Smooth muscle cell (in vitro differentiated cells): Measurements from ENCODE around the gene ESRRB. TPM values are rescaled to one million over a fixed set of nuclear protein-coding genes. Genes with fewer than 3 reads are reported as not detected.

Experiments
- DNase-seq: peaks from one replicate; lab custom pipeline; 2025; ENCODE audit not compliant: unreplicated experiment; lab: John Stamatoyannopoulos, UW
- H2AFZ ChIP-seq: fragments of 200-600 bp; sonication (generic); 2 replicates; pipeline ENCODE4 v1.6.0; 2016; ENCODE audit warnings: antibody characterized with exemption, low read depth, mild to moderate bottlenecking
- H3F3A ChIP-seq: fragments of 200-600 bp; sonication (generic); 2 replicates; pipeline ENCODE4 v1.6.0; 2017; ENCODE audit warnings: antibody characterized with exemption, low read depth
- H3K27ac ChIP-seq: fragments of 200-600 bp; sonication (generic); 2 replicates; pipeline ENCODE4 v1.5.1; 2016; ENCODE audit warnings: low read depth, mild to moderate bottlenecking
- H3K27me3 ChIP-seq: fragments of 200-600 bp; sonication (generic); 2 replicates; pipeline ENCODE4 v1.6.1; 2016; ENCODE audit warnings: low read depth, mild to moderate bottlenecking
- H3K36me3 ChIP-seq: fragments of 200-600 bp; sonication (generic); 2 replicates; pipeline ENCODE4 v1.5.1; 2016; ENCODE audit warnings: low read depth
- H3K4me1 ChIP-seq: fragments of 200-600 bp; sonication (generic); 2 replicates; pipeline ENCODE4 v1.5.1; 2016; ENCODE audit warnings: low read depth
- H3K4me2 ChIP-seq: fragments of 200-600 bp; sonication (generic); 2 replicates; pipeline ENCODE4 v1.6.0; 2016; ENCODE audit warnings: mild to moderate bottlenecking
- H3K4me3 ChIP-seq: fragments of 200-600 bp; sonication (generic); 2 replicates; pipeline ENCODE4 v1.5.1; 2016; ENCODE audit warnings: mild to moderate bottlenecking
- H3K79me2 ChIP-seq: fragments of 200-600 bp; sonication (generic); 2 replicates; pipeline ENCODE4 v1.6.0; 2016; ENCODE audit warnings: low read depth, mild to moderate bottlenecking
- H3K9ac ChIP-seq: fragments of 200-600 bp; sonication (generic); 2 replicates; pipeline ENCODE4 v1.6.0; 2016; ENCODE audit warnings: low read depth
- H3K9me3 ChIP-seq: fragments of 200-600 bp; sonication (generic); replicated peaks from 2 replicates; pipeline ENCODE4 v1.5.1; 2016; ENCODE audit warnings: low read depth
- H4K20me1 ChIP-seq: fragments of 200-600 bp; sonication (generic); 2 replicates; pipeline ENCODE4 v1.6.0; 2016; ENCODE audit warnings: low read depth
- WGBS: methylation state at CpG from one replicate; pipeline ENCODE4 v1.1.7; 2016; ENCODE audit warnings: low lambda C conversion rate; 5-methylcytosine and 5-hydroxymethylcytosine counted together
- polyA plus RNA-seq: library from polyadenylated mRNA; unstranded; fragments of >200 nt; fragmentation: Nextera tagmentation; extraction: Ambion mirVana; gene quantifications from 2 replicates; pipeline ENCODE4 v1.2.1, GENCODE V29; 2016
- total RNA-seq: library from RNA; depleted of rRNA; stranded (reverse); fragments of >200 nt; gene quantifications from 2 replicates; pipeline ENCODE4 v1.2.3, GENCODE V29; 2014
- TF ChIP-seq, protein P1 (sequence below): fragments of 200-600 bp; sonication (generic); IDR thresholded peaks from 2 replicates; pipeline ENCODE4 v1.5.1; 2017; ENCODE audit warnings: borderline replicate concordance, mild to moderate bottlenecking, antibody characterized with exemption; ENCODE audit not compliant: insufficient read depth, poor library complexity, severe bottlenecking

ESRRB gene
- total and polyA plus RNA-seq, 2 experiments from 2014 or later, result 0.72 TPM; not detected in 1

DNA sequence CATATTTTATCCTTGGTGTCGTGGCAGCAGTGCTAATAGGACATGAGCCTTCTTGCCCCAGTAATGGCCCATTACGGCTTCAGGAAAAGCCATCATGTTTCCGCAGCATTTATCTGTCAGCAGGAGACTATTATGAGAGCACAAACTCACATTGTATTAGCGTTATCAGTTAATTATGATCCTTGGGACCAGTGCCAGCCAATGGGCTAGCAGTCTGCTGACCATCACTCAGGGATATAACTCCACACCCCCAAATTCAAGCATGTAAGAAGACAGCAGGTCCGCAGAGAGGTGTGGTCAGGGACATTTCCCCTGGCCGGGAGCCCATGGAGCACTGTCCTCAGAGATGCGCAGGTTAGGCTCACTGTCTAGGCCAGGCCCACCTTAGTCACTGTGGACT lies 4.9 kb upstream of the ESRRB start:
- TF ChIP-seq, protein P1, sequence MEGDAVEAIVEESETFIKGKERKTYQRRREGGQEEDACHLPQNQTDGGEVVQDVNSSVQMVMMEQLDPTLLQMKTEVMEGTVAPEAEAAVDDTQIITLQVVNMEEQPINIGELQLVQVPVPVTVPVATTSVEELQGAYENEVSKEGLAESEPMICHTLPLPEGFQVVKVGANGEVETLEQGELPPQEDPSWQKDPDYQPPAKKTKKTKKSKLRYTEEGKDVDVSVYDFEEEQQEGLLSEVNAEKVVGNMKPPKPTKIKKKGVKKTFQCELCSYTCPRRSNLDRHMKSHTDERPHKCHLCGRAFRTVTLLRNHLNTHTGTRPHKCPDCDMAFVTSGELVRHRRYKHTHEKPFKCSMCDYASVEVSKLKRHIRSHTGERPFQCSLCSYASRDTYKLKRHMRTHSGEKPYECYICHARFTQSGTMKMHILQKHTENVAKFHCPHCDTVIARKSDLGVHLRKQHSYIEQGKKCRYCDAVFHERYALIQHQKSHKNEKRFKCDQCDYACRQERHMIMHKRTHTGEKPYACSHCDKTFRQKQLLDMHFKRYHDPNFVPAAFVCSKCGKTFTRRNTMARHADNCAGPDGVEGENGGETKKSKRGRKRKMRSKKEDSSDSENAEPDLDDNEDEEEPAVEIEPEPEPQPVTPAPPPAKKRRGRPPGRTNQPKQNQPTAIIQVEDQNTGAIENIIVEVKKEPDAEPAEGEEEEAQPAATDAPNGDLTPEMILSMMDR, result no peak
- H3K79me2 ChIP-seq, result no peaks in the 10 kb centered on the region
- no peak overlapping the region for H2AFZ ChIP-seq
- H3K27ac ChIP-seq, result no peak overlapping the region
- 84% methylated on average over 7 of the region's 7 CpGs for WGBS
- no peaks in the 10 kb centered on the region for H3K36me3 ChIP-seq
- H3K4me1 ChIP-seq, result peaks cover under 1% of the 10 kb centered on the region
- H3K9ac ChIP-seq, result no peak overlapping the region
- H3F3A ChIP-seq, result no peaks in the 10 kb centered on the region
- H3K9me3 ChIP-seq, result no peaks in the 10 kb centered on the region
- no peak overlapping the region for H3K4me2 ChIP-seq
- H4K20me1 ChIP-seq, result no peaks in the 10 kb centered on the region
- peaks cover 75% of the 10 kb centered on the region for H3K27me3 ChIP-seq
- H3K4me3 ChIP-seq, result no peak overlapping the region
- DNase-seq, result no peak

DNA sequence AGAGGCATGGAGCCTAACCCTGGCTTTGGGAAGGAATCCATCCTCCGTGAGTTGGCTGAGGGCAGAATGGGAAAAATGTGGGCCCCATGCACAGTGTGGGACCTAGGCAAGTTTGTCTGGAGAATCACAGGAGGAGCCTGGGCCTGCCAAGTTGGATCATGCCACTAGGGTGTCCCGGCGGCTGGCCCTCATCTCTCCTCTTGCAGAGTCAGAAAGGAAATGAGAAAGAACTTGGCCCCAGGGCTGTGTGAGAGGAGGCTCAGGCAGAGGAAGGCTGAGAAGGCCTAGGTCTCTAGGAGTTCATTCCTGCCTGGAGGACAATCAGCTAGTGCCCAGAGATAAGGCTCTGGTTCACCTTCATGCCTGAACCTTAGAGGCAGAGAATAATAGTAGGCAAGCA lies 2.5 kb upstream of the ESRRB start:
- no peak for DNase-seq
- no peak overlapping the region for H2AFZ ChIP-seq
- no peak overlapping the region for H3K4me3 ChIP-seq
- H3K4me2 ChIP-seq, result no peak overlapping the region
- H3K4me1 ChIP-seq, result peaks cover 15% of the 10 kb centered on the region
- no peaks in the 10 kb centered on the region for H3K36me3 ChIP-seq
- TF ChIP-seq, protein P1, result no peak
- no peaks in the 10 kb centered on the region for H3K9me3 ChIP-seq
- H3K27me3 ChIP-seq, result peaks cover 95% of the 10 kb centered on the region
- no peak overlapping the region for H3K27ac ChIP-seq
- 66% methylated on average over 3 of the region's 3 CpGs for WGBS
- H3K9ac ChIP-seq, result no peak overlapping the region
- H3K79me2 ChIP-seq, result no peaks in the 10 kb centered on the region
- H4K20me1 ChIP-seq, result no peaks in the 10 kb centered on the region
- no peaks in the 10 kb centered on the region for H3F3A ChIP-seq

DNA sequence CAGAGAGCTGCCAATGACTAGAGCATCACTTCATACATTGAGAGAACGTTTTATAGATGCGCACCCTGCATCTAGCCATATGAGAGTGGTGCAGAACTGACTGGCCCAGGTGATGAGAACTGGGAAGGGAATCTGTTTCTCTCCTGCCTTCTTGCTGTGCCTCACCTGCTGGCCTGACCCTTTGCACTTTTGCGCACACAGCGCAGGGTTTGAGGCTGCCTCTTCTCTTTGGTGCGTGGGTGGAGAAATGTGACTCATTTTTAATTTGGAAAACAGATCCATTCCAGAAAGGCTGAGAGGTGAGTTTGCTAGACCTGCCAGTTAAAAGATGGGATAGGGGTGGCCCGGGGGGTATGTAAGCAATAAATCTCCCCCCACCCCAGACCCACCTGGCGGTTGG lies 453 bp upstream of the ESRRB start:
- Histone ChIP-seq H3F3A (no peaks in the 10 kb centered on the region), H3K27me3 (peaks cover 97% of the 10 kb centered on the region), H4K20me1 (no peaks in the 10 kb centered on the region), H3K4me2 (no peak overlapping the region), H3K4me3 (no peak overlapping the region), H3K9ac (no peak overlapping the region), H3K4me1 (peaks cover 15% of the 10 kb centered on the region), H3K79me2 (no peaks in the 10 kb centered on the region), H3K27ac (no peak overlapping the region), H3K9me3 (no peaks in the 10 kb centered on the region), H3K36me3 (no peaks in the 10 kb centered on the region), H2AFZ (no peak overlapping the region)
- TF ChIP-seq, protein P1, result no peak
- 27% methylated on average over 7 of the region's 7 CpGs for WGBS
- DNase-seq, result no peak

DNA sequence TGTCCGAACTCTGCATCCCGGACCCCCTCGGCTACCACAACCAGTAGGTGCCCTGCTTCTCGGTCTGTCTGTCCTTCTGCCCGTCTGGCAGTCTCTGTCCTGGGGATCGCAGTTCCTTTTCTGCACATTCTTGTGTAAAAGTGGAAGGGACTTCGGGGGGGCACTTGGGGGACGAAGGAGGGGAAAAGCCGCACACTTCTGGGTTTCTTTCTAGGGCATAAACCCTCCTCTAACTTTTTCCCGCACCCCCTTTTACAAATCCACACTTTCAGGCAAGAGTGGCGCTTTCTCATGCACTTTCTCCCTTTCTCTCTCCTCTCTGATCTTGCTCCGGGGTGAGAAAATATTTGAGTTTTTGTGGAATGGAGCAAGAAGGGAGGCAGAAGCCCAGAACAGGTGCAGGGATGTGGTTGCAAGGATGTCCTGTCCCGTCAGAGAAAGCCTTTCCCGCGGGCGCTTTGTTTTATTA lies 506 bp downstream of the ESRRB start:
- Histone ChIP-seq H3K4me3 (peak overlapping the region; percentile 37), H3K9ac (no peak overlapping the region), H3K27me3 (peaks cover 97% of the 10 kb centered on the region), H3K79me2 (no peaks in the 10 kb centered on the region), H3F3A (no peaks in the 10 kb centered on the region), H3K9me3 (no peaks in the 10 kb centered on the region), H3K4me1 (peaks cover 15% of the 10 kb centered on the region), H4K20me1 (no peaks in the 10 kb centered on the region), H3K27ac (no peak overlapping the region), H3K4me2 (peak overlapping the region; percentile 82), H3K36me3 (no peaks in the 10 kb centered on the region), H2AFZ (no peak overlapping the region)
- DNase-seq, result no peak
- 4% methylated on average over 16 of the region's 16 CpGs for WGBS
- TF ChIP-seq, protein P1, result no peak
